Dendritic cell treated with granulocyte-macrophage colony-stimulating factor and Interleukin-4, amounts not matched to agents 40 ng/mL and 50 ng/mL, for 4 days (primary cell): Measurements from ENCODE around the gene ARTN.

Experiments used
- H3K27ac Mint-ChIP-seq: one replicate; pipeline ENCODE4 v1.8.0; 2022; ENCODE audit warnings: mild to moderate bottlenecking, mixed read lengths
- H3K27me3 Mint-ChIP-seq: one replicate; pipeline ENCODE4 v1.8.0; 2022; ENCODE audit warnings: mild to moderate bottlenecking, mixed read lengths
- H3K36me3 Mint-ChIP-seq: one replicate; pipeline ENCODE4 v1.8.0; 2022; ENCODE audit warnings: low read depth, mixed read lengths
- H3K4me1 Mint-ChIP-seq: one replicate; pipeline ENCODE4 v1.8.0; 2022; ENCODE audit warnings: low read depth, mixed read lengths
- H3K4me3 Mint-ChIP-seq: one replicate; pipeline ENCODE4 v1.8.0; 2022; ENCODE audit warnings: mild to moderate bottlenecking, moderate library complexity, mixed read lengths
- H3K9me3 Mint-ChIP-seq: one replicate; pipeline ENCODE4 v1.8.0; 2022; ENCODE audit warnings: mixed read lengths
- intact Hi-C: fragments of 100-400 bp; cut with micrococcal nuclease; formaldehyde crosslinking; loops from one replicate; pipeline ENCODE4 v1.15.0; 2022

The ARTN gene

DNA sequence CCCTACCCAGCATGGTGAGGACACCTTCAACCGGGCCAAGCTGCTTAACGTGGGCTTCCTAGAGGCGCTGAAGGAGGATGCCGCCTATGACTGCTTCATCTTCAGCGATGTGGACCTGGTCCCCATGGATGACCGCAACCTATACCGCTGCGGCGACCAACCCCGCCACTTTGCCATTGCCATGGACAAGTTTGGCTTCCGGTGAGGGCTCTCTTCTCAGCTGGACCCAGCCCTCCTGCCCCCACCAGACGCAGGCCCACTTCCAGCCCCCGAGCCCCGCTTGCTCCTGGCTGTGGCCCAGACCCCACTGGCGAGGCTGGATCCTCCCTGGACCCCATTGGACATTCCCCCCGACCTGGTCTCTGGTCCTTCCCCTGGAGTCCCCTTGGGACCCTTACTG is 51.3 kb downstream of the ARTN start:
- H3K36me3 Mint-ChIP-seq = peaks cover 5% of the 10 kb centered on the region
- no peak overlapping the region for H3K27ac Mint-ChIP-seq
- H3K9me3 Mint-ChIP-seq = no peaks in the 10 kb centered on the region
- intact Hi-C loops = no loop called here
- no peak overlapping the region for H3K4me3 Mint-ChIP-seq
- peaks cover 2% of the 10 kb centered on the region for H3K27me3 Mint-ChIP-seq
- peaks cover 32% of the 10 kb centered on the region for H3K4me1 Mint-ChIP-seq

DNA sequence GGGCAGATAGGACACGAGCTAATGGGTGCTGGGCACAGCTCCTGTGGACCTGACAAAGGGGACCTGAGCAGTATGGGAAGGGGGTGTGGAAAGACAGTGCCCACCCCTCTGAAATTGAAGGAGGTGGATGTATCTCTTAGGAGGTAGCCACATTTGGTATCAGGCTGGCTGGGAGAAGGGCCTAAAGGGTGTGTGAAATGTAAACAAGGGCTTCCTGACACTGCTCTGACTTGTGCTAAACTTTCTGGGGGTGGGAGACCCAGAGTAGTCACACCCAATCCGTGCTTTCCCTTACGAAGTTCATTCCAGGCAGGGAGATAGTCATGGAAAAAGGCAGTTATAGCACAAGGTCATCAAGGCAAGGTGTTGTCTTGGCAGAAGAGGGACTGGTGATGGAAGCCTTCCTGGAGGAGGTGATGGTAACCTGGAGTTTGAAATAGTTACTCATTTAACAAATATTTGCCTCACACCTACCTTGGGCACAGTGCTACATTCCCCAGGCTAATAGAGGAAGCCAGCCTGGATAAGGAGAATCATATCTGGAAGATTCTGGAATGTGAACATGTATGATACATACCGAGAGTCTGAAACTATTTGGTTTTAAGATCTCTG is 52.5 kb downstream of the ARTN start:
- Mint-ChIP-seq H3K4me3 (no peak overlapping the region), H3K27me3 (peaks cover 2% of the 10 kb centered on the region), H3K27ac (no peak overlapping the region), H3K36me3 (peaks cover 5% of the 10 kb centered on the region), H3K9me3 (no peaks in the 10 kb centered on the region), H3K4me1 (peaks cover 27% of the 10 kb centered on the region)
- intact Hi-C loops = no loop called here

DNA sequence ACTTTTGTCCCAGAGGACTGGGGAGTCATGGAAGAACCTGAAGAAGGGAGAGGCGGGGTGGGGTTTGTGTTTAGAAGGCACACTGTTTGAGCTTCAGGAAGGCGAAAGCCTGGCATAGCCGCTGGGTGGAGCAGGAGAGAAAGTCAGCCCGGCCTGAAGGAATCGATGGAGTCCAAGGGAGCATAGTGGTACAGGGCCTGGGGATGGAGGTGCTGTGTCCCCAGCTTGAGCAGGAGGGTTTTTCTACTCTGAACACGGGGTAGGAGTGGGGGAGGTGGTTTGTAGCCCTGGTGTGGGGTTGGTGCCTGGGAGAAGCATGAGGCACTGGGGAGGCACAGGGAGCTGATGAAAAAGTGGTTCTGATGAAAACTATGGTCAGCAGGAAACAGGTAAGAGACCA is 53.1 kb downstream of the ARTN start:
- Mint-ChIP-seq H3K27me3 (peaks cover 2% of the 10 kb centered on the region), H3K27ac (no peak overlapping the region), H3K36me3 (peaks cover 10% of the 10 kb centered on the region), H3K9me3 (no peaks in the 10 kb centered on the region), H3K4me1 (peaks cover 31% of the 10 kb centered on the region), H3K4me3 (no peak overlapping the region)
- intact Hi-C loops = no loop called here
